Fibroblast of pulmonary artery (primary cell): Measurements from ENCODE around the gene SULF2.

Source experiments
- DNase-seq: peaks from one replicate; pipeline ENCODE4 v3.0.0-alpha.2; 2010; ENCODE audit warnings: low read depth
- H3K4me3 ChIP-seq: replicated peaks from 2 replicates; pipeline ENCODE4 v1.5.1; 2011; ENCODE audit warnings: low read depth, mild to moderate bottlenecking, control low read depth, low read length, moderate library complexity
- TF ChIP-seq, protein P1 (sequence below): IDR thresholded peaks from 2 replicates; pipeline ENCODE4 v1.5.1; 2011; ENCODE audit warnings: mild to moderate bottlenecking, control low read depth, low read length, inconsistent platforms; ENCODE audit errors: missing control alignments

The SULF2 gene

DNA sequence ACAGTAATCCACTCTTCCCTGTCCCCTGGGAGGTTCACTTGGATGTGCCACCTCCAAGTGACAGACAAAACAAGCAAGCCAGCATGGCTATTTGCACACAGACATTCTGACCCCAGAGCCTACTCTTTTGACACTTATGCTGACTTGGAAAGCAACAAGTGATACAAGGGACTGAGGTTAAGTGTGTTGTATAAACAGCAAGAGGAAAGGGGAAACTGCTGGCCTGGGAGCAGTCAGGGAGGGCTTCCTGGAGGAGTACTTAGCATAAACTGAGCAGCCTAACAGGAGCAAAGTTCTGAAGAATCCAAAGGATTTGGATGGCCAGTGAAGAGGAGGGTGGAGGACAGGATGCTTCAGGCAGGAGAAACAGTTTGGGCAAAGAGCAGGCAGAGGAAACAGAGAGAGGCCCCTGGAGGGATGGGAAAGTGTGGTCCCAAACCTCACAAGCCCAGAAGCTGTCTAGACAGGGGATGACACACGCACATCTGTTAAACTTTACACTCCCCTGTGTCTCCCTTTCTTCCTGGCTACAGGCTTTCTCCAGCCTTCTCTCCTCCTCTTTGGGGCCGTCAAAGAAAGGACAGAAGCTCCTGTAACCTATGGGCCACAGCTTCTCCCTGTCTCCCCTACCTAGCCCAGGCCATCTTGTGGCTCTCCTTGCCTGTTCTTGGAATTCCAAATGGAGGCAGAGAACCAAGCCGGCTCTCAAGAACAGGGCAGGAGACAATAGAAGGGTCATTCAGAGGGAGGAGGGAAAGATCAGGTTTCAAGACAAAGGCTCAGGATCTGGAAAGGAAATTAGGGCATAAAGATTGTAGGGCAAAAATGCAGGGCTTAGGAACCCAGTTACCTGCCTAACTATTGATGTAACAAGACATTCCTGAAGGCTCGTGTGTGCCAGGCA lies 19.3 kb downstream of the SULF2 start:
- H3K4me3 ChIP-seq, result no peak overlapping the region
- no peak for DNase-seq
- TF ChIP-seq, protein P1, sequence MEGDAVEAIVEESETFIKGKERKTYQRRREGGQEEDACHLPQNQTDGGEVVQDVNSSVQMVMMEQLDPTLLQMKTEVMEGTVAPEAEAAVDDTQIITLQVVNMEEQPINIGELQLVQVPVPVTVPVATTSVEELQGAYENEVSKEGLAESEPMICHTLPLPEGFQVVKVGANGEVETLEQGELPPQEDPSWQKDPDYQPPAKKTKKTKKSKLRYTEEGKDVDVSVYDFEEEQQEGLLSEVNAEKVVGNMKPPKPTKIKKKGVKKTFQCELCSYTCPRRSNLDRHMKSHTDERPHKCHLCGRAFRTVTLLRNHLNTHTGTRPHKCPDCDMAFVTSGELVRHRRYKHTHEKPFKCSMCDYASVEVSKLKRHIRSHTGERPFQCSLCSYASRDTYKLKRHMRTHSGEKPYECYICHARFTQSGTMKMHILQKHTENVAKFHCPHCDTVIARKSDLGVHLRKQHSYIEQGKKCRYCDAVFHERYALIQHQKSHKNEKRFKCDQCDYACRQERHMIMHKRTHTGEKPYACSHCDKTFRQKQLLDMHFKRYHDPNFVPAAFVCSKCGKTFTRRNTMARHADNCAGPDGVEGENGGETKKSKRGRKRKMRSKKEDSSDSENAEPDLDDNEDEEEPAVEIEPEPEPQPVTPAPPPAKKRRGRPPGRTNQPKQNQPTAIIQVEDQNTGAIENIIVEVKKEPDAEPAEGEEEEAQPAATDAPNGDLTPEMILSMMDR, result no peak

DNA sequence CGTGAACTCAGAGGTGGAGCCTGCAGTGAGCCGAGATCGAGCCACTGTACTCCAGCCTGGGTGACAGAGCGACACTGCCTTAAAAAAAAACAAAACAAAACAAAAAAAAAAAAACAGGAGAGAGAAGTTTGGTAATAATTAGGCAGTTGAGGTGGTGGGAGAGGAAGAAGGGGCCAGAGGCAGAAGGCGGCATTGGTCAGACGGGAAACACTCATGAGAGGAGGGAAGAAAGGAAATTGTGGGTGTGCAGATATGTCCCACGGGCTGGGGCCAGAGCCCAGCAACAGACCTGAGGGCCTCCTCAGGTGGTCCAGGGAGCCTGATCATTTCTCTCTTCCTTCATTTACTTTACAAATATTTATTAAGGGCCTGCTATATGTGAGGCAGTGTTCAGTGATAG lies 20.0 kb downstream of the SULF2 start:
- no peak for DNase-seq
- TF ChIP-seq, protein P1, result no peak
- no peak overlapping the region for H3K4me3 ChIP-seq

DNA sequence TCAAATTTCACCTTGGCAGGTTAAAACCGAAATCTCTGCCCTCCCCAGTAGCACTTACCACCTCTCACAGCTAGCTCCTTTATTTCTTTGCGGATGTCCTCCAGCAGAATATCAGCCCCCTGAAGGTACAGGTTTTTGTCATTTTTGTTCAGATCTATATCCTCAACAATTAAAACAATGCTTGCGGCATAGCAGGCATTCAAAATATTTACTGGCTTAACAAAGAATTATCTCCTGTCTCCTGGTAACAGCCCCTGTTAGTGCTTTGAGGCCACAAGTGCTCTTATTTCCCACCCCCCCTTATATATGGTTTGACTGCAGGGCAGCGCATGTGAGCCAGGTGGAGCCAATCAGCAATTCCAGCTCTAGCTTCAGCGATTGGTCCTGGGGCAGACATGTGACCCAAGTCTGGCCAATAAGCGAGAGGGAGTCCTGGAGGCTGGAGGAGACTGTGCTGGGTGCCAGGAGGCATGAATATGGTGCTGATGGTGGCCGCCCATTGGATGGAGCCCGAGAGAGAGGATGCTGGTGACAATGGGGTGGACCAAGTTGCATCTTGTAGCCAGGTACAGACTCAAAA lies 21.0 kb downstream of the SULF2 start:
- no peak overlapping the region for H3K4me3 ChIP-seq
- DNase-seq, result no peak
- TF ChIP-seq, protein P1, result no peak

DNA sequence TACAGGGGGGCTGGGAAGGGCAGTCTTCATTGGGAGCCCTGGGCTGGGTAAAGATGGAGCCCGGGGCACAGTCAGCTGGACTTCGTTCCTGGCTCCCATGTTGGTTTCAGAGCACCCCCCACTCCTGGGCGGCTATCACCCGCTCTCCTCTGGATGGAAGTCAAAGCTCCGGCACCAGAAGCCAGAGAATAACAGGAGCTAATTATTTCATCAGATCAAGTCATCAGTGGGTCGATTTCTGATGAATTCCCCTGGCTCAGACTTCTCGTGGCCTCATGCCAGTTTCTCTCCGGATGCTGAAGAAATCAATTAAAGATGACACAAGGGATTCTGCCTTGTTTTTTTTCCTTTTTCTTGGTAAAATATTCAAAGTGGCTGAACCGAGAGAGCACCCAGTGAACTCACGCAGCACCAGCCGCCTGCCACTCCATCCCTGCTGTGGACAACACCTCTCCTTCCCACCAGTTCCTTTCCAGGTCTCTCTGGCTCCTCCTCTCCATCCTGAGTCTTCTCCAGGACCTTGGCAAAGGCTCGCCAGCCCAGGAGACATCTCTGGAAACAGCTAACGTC lies 22.5 kb downstream of the SULF2 start:
- DNase-seq, result peak; percentile 30
- TF ChIP-seq, protein P1, result no peak
- H3K4me3 ChIP-seq, result no peak overlapping the region

DNA sequence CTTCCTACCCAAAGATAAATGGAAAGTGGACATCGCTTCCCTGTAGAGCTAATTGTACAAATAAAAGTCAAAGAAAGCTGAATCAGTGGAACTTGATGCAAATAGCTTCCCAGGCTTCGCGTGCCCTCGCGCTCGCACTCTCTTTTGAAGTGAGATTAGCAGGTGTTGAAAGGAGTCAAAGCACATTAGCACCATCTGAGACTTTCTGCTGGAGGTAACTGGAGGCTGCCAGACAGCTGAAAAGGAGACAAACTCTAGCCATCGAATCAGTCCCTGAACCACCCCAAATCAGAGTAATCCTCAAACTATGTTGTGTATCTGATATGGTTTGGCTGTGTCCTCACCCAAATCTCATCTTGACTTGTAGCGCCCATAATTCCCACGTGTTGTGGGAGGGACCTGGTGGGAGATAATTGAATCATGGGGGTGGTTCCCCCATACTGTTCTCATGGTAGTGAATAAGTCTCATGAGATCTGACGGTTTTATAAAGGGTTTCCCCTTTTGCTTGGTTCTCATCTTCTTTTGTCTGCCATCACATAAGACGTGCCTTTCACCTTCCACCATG lies 23.7 kb downstream of the SULF2 start:
- no peak overlapping the region for H3K4me3 ChIP-seq
- TF ChIP-seq, protein P1, result no peak
- no peak for DNase-seq

DNA sequence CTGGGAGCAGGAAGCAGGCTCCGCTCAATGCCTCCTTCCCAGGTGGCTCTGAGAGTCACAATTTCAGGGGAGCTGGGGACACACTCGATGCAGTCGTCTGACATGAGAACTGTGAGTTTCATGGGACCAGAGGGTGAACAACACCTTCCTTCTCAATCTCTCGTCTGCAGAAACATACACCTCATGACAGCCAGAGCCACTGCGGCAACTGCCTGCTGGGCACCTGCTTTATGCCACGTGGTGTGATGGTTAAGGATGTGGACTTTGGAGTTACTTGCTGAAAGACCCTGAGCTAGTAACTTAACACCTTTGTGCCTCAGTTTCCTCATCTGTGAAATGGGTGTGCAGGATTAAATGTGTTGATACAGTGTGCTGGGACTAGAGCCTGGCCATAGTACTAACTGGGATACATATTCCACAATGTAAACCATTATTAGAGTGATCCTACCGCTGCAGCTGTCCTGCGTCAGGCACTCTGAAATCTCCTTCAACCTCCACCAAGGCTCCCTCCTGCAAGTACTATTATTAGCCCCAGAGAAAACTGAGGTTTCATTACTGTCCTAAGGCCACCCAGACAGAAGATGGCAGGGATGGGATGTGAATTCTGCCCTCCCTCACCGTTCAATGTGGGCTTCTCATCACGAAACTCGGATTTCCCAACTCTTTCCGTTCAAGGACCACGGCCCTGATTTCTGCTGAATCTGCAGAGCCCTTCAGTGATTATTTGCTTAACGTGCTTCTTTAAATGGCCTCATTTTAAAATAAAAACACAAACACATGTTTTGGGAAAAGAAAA lies 24.4 kb downstream of the SULF2 start:
- no peak overlapping the region for H3K4me3 ChIP-seq
- no peak for DNase-seq
- TF ChIP-seq, protein P1, result no peak
